ENCODE measurements around the gene SH3RF3. TPM values are rescaled to one million over a fixed set of nuclear protein-coding genes. Genes with fewer than 3 reads are reported as not detected.

Gene SH3RF3
- total and polyA plus RNA-seq, 12 donors = 0.72 to 19.1 (median 12.2) TPM

- TF ChIP-seq POLR2A (IDR thresholded peaks at IDR 0.05) = no peak
- TF ChIP-seq CTCF (IDR thresholded peaks at IDR 0.05) = no peak
- H3K36me3 ChIP-seq (replicated peaks in 1 of 2) = no peaks in the 10 kb centered on the region
- WGBS, 4 donors = 68 to 82% (median 79%) methylated on average over 15 of the region's 15 CpGs
- H3K27me3 ChIP-seq = no peaks in the 10 kb centered on the region
- no peaks in the 10 kb centered on the region for H3K9me3 ChIP-seq (replicated peaks in 1 of 3)
- intact Hi-C loops (cut with DNase I) = no loop called here
- H3K4me3 ChIP-seq = no peak overlapping the region
- DNase-seq = peak in 1 of 7 donors; percentile 35
- peaks cover 18 to 38% of the 10 kb centered on the region in 2 donors for H3K4me1 ChIP-seq (replicated peaks in 1 of 2)
- H3K27ac ChIP-seq = peak overlapping the region in 4 of 5 donors; percentile 42 to 83 (median 72)
Observed at GRCh38 chr2:109317471-109318095, 188.6 kb downstream of the SH3RF3 start.

GRCh38 chr2:109318150-109318948 lies 189.3 kb downstream of the SH3RF3 start:
- intact Hi-C loops (cut with DNase I) = no loop called here
- 40 to 63% (median 45%) methylated on average over 16 to 22 of the region's 22 CpGs for WGBS, 4 donors
- H3K4me1 ChIP-seq (replicated peaks in 1 of 2) = peaks cover 18 to 46% of the 10 kb centered on the region in 2 donors

GRCh38 chr2:109318949-109319342 lies 189.9 kb downstream of the SH3RF3 start:
- intact Hi-C loops (cut with DNase I) = no loop called here
- H3K27me3 ChIP-seq = no peaks in the 10 kb centered on the region
- H3K27ac ChIP-seq = peak overlapping the region in 4 of 5 donors; percentile 42 to 83 (median 72)
- TF ChIP-seq CTCF (IDR thresholded peaks at IDR 0.05) (no peak), POLR2A (IDR thresholded peaks at IDR 0.05) (no peak)
- H3K36me3 ChIP-seq (replicated peaks in 1 of 2) = no peaks in the 10 kb centered on the region
- H3K4me3 ChIP-seq = no peak overlapping the region
- no peaks in the 10 kb centered on the region for H3K9me3 ChIP-seq (replicated peaks in 1 of 3)
- H3K4me1 ChIP-seq (replicated peaks in 1 of 2) = peaks cover 18 to 48% of the 10 kb centered on the region in 2 donors
- WGBS, 4 donors = 72 to 89% (median 81%) methylated on average over 3 to 4 of the region's 4 CpGs
- no peak for DNase-seq

More at GRCh38 chr2:109318150-109318948, 189.3 kb downstream of the SH3RF3 start:
- H3K36me3 ChIP-seq (replicated peaks in 1 of 2) = no peaks in the 10 kb centered on the region
- no peaks in the 10 kb centered on the region for H3K9me3 ChIP-seq (replicated peaks in 1 of 3)
- peak in 3 of 6 experiments; percentile 17 to 27 (median 21) for TF ChIP-seq CTCF (IDR thresholded peaks at IDR 0.05)
- no peak for TF ChIP-seq POLR2A (IDR thresholded peaks at IDR 0.05)
- peak overlapping the region in 4 of 5 donors; percentile 42 to 83 (median 72) for H3K27ac ChIP-seq
- H3K4me3 ChIP-seq = no peak overlapping the region
- no peaks in the 10 kb centered on the region for H3K27me3 ChIP-seq
- DNase-seq = peak; percentile 44 to 87 (median 73)

GRCh38 chr2:109320195-109320922 lies 191.4 kb downstream of the SH3RF3 start:
- intact Hi-C loops (cut with DNase I) = loop anchor here in 1 of 2 donors (10.0 kb wide), 1 partner anchor 164 kb away; no protein-coding TSS in a partner anchor
- Histone ChIP-seq H3K4me1 (replicated peaks in 1 of 2) (peaks cover 18 to 55% of the 10 kb centered on the region in 2 donors), H3K9me3 (replicated peaks in 1 of 3) (no peaks in the 10 kb centered on the region), H3K36me3 (replicated peaks in 1 of 2) (no peaks in the 10 kb centered on the region), H3K27ac (peak overlapping the region in 2 of 5 donors; percentile 7 to 81), H3K27me3 (no peaks in the 10 kb centered on the region), H3K4me3 (no peak overlapping the region)
- no peak for TF ChIP-seq CTCF (IDR thresholded peaks at IDR 0.05)
- no peak for TF ChIP-seq POLR2A (IDR thresholded peaks at IDR 0.05)
- no peak for DNase-seq
- WGBS, 4 donors = 72 to 84% (median 77%) methylated on average over 11 to 13 of the region's 13 CpGs

Measured in adrenal gland (tissue), 12 donors.